ENCODE measurements around the gene NIBAN1. TPM values are rescaled to one million over a fixed set of nuclear protein-coding genes. Genes with fewer than 3 reads are reported as not detected.

The NIBAN1 gene, protein sequence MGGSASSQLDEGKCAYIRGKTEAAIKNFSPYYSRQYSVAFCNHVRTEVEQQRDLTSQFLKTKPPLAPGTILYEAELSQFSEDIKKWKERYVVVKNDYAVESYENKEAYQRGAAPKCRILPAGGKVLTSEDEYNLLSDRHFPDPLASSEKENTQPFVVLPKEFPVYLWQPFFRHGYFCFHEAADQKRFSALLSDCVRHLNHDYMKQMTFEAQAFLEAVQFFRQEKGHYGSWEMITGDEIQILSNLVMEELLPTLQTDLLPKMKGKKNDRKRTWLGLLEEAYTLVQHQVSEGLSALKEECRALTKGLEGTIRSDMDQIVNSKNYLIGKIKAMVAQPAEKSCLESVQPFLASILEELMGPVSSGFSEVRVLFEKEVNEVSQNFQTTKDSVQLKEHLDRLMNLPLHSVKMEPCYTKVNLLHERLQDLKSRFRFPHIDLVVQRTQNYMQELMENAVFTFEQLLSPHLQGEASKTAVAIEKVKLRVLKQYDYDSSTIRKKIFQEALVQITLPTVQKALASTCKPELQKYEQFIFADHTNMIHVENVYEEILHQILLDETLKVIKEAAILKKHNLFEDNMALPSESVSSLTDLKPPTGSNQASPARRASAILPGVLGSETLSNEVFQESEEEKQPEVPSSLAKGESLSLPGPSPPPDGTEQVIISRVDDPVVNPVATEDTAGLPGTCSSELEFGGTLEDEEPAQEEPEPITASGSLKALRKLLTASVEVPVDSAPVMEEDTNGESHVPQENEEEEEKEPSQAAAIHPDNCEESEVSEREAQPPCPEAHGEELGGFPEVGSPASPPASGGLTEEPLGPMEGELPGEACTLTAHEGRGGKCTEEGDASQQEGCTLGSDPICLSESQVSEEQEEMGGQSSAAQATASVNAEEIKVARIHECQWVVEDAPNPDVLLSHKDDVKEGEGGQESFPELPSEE
- total RNA-seq: 10 to 100 TPM; 13.4 to 23.9 (median 18.2) TPM

DNA sequence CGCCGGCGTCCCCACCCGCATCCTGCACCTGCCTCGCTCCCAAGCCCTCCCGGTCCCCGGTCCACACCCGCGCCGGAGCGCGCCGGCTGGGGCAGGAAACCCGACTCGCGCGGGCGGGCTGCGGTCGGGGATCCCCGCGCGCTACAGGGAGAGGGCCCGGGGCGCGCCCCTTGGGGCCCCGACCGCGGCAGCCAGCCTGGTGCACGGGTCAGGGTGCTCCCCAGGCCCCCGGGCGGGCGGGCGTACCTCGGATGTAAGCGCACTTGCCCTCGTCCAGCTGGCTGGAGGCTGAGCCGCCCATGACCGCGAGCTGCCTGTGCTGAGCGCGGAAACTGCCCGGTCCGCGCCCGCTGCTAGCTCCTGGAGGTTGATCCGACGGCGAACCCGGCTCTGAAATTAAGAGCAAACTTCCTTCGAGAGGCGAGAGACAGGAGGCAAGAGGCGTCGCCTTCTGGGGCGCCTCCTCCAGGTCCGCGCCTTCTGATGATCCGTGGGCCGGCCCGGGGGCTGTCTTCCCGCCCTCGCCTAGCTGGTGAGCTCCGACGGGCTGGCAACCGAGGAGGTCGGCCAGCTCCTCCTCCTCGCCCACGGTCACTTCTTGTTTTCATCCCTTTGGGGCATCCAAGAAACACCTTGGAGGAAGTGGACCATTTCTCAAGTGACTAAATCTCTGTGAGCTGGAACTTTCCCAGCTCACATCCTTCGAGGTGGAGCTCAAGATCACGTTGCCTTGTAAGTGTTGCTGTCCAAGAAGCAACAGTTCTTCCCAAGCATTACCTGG is at the start of gene NIBAN1:
Gene NIBAN1, minus strand, starts transcription at position 453 of the 781 bp plus-strand sequence. Its CDS starts 152 bp downstream, at position 301.
- TF ChIP-seq POLR2AphosphoS5 (IDR thresholded peaks at IDR 0.05) (peak in 1 of 3 donors; percentile 12), POLR2A (IDR thresholded peaks at IDR 0.05) (peak; percentile 19 to 33), EP300 (IDR thresholded peaks at IDR 0.05) (no peak)
- TF ChIP-seq, protein P1, sequence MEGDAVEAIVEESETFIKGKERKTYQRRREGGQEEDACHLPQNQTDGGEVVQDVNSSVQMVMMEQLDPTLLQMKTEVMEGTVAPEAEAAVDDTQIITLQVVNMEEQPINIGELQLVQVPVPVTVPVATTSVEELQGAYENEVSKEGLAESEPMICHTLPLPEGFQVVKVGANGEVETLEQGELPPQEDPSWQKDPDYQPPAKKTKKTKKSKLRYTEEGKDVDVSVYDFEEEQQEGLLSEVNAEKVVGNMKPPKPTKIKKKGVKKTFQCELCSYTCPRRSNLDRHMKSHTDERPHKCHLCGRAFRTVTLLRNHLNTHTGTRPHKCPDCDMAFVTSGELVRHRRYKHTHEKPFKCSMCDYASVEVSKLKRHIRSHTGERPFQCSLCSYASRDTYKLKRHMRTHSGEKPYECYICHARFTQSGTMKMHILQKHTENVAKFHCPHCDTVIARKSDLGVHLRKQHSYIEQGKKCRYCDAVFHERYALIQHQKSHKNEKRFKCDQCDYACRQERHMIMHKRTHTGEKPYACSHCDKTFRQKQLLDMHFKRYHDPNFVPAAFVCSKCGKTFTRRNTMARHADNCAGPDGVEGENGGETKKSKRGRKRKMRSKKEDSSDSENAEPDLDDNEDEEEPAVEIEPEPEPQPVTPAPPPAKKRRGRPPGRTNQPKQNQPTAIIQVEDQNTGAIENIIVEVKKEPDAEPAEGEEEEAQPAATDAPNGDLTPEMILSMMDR (IDR thresholded peaks at IDR 0.05): no peak
- Histone ChIP-seq H3K27ac (peak within 1 kb of the TSS; percentile 82), H3K4me3 (peak within 1 kb of the TSS; percentile 85), H3K36me3 (no peaks in the 10 kb centered on the region), H3K4me1 (peaks cover 20% of the 10 kb centered on the region), H3K9me3 (no peaks in the 10 kb centered on the region), H3K27me3 (no peaks in the 10 kb centered on the region)
- DNase-seq (ENCODE audit: low spot score in 2 of 2): peak; percentile 81 to 86
- WGBS: under 1% methylated on average over 9 of the region's 70 CpGs

DNA sequence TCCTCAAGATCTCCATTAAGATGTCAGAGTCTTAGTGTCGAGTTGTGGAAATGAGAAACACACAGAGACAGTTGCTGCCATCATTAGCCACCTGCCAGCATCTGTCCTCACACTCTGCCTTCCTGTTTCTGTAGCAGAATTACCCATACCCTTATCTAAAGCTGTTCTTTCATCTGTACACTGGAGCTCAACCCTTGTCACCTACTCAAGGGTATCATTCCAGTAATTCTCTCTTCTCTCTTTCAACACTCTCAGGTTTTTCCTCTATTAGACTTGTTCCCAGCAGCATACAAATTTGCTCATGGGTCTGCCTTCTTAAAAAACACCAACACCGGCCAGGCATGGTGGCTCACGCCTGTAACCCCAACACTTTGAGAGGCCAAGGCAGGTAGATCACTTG is 43.7 kb upstream of the NIBAN1 start:
- Histone ChIP-seq H3K27ac (no peak overlapping the region), H3K27me3 (no peaks in the 10 kb centered on the region), H3K4me3 (no peak overlapping the region), H3K36me3 (no peaks in the 10 kb centered on the region), H3K9me3 (no peaks in the 10 kb centered on the region), H3K4me1 (no peaks in the 10 kb centered on the region)
- no peak for DNase-seq (ENCODE audit: low spot score in 2 of 2)
- TF ChIP-seq, protein P1 (IDR thresholded peaks at IDR 0.05): no peak
- TF ChIP-seq POLR2A (IDR thresholded peaks at IDR 0.05): no peak
- WGBS: 83% methylated on average over 3 of the region's 3 CpGs

DNA sequence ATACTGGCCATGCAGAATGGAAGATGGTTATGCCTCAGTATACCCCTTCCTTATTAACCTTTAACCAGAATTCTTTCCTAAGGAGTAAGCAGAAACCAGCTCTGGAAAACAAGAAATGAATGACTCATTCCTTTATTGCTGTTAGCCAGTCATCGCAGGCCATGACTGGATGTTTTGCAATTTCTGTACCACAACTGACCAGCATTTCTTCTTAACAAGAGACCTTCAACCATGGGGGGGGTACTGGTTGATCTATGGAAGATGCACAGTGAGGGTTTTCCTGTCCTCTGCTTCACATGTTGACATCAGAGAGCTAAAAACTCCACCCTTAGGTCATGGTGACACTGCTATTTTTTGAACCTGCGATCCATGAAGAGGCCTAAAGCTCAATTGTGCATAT is 43.0 kb upstream of the NIBAN1 start:
- Histone ChIP-seq H3K9me3 (no peaks in the 10 kb centered on the region), H3K27me3 (no peaks in the 10 kb centered on the region), H3K4me3 (no peak overlapping the region), H3K27ac (no peak overlapping the region), H3K36me3 (no peaks in the 10 kb centered on the region), H3K4me1 (no peaks in the 10 kb centered on the region)
- WGBS: 72% methylated on average over 2 of the region's 2 CpGs
- no peak for DNase-seq (ENCODE audit: low spot score in 2 of 2)
- TF ChIP-seq, protein P1 (IDR thresholded peaks at IDR 0.05): no peak
- TF ChIP-seq POLR2AphosphoS5 (IDR thresholded peaks at IDR 0.05): no peak
- TF ChIP-seq EP300 (IDR thresholded peaks at IDR 0.05): no peak
- no peak for TF ChIP-seq POLR2A (IDR thresholded peaks at IDR 0.05)

DNA sequence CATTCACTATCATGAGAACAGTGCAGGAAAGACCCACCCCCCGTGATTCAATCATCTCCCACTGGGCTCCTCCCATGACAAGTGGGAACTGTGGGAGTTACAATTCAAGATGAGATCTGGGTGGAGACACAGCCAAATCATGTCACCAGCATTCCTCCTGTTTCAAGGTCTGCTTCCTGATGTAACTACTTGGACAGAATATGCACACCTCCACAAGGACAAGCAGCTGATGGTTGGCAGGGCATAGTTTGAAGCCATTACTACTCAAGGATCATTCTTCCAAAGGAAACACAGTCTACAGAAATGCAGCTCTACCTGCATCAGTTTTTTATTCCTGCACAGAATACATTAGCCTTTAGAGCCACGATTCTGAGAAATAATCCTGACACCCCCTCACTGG is 42.6 kb upstream of the NIBAN1 start:
- no peak for DNase-seq (ENCODE audit: low spot score in 2 of 2)
- no peak overlapping the region for H3K4me3 ChIP-seq
- no peaks in the 10 kb centered on the region for H3K4me1 ChIP-seq
- no peak for TF ChIP-seq EP300 (IDR thresholded peaks at IDR 0.05)
- TF ChIP-seq, protein P1 (IDR thresholded peaks at IDR 0.05): no peak
- no peak for TF ChIP-seq POLR2A (IDR thresholded peaks at IDR 0.05)
- no peak for TF ChIP-seq POLR2AphosphoS5 (IDR thresholded peaks at IDR 0.05)
- H3K9me3 ChIP-seq: no peaks in the 10 kb centered on the region
- WGBS: 78% methylated on average over 2 of the region's 2 CpGs
- H3K27me3 ChIP-seq: no peaks in the 10 kb centered on the region
- no peak overlapping the region for H3K27ac ChIP-seq
- H3K36me3 ChIP-seq: no peaks in the 10 kb centered on the region

All from suprapubic skin (tissue), 4 donors.